Inflammatory macrophage (primary cell): ENCODE results near the gene B3GNT8.
"Not testable (repeated sequence)": the region's sequence is repeated elsewhere in the genome, so short reads cannot be mapped to it uniquely, and the experiment has no call there.

ENCODE experiments used
- DNase-seq, 2 donors: peaks; one replicate each; pipeline ENCODE4 v3.0.0-alpha.2; 2020 to 2022

Gene B3GNT8

DNA sequence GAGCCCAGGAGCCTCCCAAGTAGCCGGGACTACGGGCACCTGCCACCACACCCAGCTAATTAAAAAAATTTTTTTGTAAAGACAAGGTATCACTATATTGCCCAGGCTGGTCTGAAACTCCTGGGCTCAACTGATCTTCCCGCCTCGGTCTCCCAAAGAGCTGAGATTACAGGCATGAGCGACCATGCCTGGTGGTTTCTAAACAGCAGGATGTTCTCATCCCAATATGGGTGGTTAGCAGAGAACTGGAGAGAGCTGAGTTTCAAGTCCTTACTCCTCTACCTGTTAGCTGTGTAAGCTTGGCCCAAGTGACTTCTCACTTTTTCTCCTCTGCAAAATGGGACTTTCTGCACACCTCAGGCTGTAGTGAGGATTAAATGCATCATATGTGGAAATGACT is 42.8 kb downstream of the B3GNT8 start:
- DNase-seq, result no peak

GRCh38 chr19:41381536-41381935 is 45.6 kb downstream of the B3GNT8 start:
- DNase-seq, result not testable (repeated sequence)

- peak; percentile 27 to 49 for DNase-seq
Observed at GRCh38 chr19:41377977-41378709, 49.0 kb downstream of the B3GNT8 start.

DNA sequence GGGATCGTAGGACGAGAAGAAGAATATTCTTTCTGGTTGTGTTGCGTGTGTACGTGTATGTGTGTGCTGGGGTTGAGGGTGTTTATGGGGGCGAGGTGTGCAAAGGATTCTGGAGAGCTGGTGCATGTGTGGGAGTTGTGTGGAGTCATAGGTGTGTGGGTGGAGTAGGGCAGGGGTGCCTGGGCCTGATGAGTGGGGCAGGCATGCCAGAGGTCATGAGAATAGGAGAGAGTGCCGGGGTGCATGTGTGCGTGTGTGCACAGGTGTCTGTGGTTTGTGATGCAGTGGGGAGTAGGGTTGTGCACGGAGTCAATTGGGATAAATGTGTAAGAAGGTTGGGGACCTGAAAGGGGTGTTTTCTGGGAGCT is 50.2 kb downstream of the B3GNT8 start:
- DNase-seq, result peak; percentile 66 to 87

GRCh38 chr19:41376241-41376997 is 50.8 kb downstream of the B3GNT8 start, which contains the start of gene TMEM91:
TSS of gene TMEM91 (plus strand) at chr19:41376533. CDS start at chr19:41378310, 1,777 bp downstream.
- DNase-seq, result peak; percentile 42 to 63
